Lung (tissue), 12 donors: Measurements from ENCODE around the gene LMF1. TPM values are rescaled to one million over a fixed set of nuclear protein-coding genes. Genes with fewer than 3 reads are reported as not detected.

Experiments used
- ATAC-seq: fragments of 200-7000 bp; cut with Tn5 transposase; one replicate; pipeline ENCODE4 v1.9.1; 2020; ENCODE audit warnings: moderate number of reproducible peaks; ENCODE audit not compliant: insufficient read depth, low FRiP score
- DNase-seq, 3 donors: peaks; one replicate each; pipeline ENCODE4 v3.0.0-alpha.2; 2013 to 2017
- H3K27ac ChIP-seq, 2 donors: one replicate each; pipeline ENCODE4 v1.5.1; 2013; ENCODE audit warnings: mild to moderate bottlenecking in 2 of 2, moderate library complexity in 2 of 2, control low read depth in 1 of 2, inconsistent platforms in 1 of 2, low read depth in 1 of 2, low read length in 1 of 2
- H3K27me3 ChIP-seq, 3 donors: one replicate each; pipeline ENCODE4 v1.5.1; 2013; ENCODE audit warnings: low read length in 2 of 3; ENCODE audit not compliant: control insufficient read depth in 3 of 3, insufficient read depth in 3 of 3
- H3K36me3 ChIP-seq, 4 donors: one replicate each; pipeline ENCODE4 v1.5.1; 2013; ENCODE audit warnings: low read length in 4 of 4, mild to moderate bottlenecking in 1 of 4, moderate library complexity in 1 of 4; ENCODE audit not compliant: control insufficient read depth in 4 of 4, insufficient read depth in 4 of 4
- H3K4me1 ChIP-seq, 5 donors: one replicate each; pipeline ENCODE4 v1.5.1; 2013; ENCODE audit warnings: low read length in 5 of 5, mild to moderate bottlenecking in 2 of 5, moderate library complexity in 1 of 5; ENCODE audit not compliant: control insufficient read depth in 5 of 5, insufficient read depth in 5 of 5
- H3K4me3 ChIP-seq: one replicate; pipeline ENCODE4 v1.5.1; 2013; ENCODE audit warnings: mild to moderate bottlenecking, control low read depth, moderate library complexity
- H3K9ac ChIP-seq, 2 donors: one replicate each; pipeline ENCODE4 v1.5.1; 2013; ENCODE audit warnings: low read length in 2 of 2, control low read depth in 1 of 2; ENCODE audit not compliant: insufficient read depth in 1 of 2
- H3K9me3 ChIP-seq, 4 donors: one replicate each; pipeline ENCODE4 v1.5.1; 2013; ENCODE audit warnings: low read length in 3 of 4, mild to moderate bottlenecking in 1 of 4, moderate library complexity in 1 of 4; ENCODE audit not compliant: control insufficient read depth in 4 of 4, insufficient read depth in 3 of 4
- WGBS, 2 donors: extraction: QIAGEN DNeasy Blood & Tissue Kit; methylation state at CpG; one replicate each; pipeline ENCODE4 v1.1.7; 2013; 5-methylcytosine and 5-hydroxymethylcytosine counted together
- polyA plus RNA-seq, 2 donors: library from polyadenylated mRNA; stranded (reverse); fragments of 200-250 nt; gene quantifications; one replicate each; pipeline ENCODE4 v1.2.1, GENCODE V29; 2013
- total RNA-seq, 2 donors: library from RNA; depleted of rRNA in 1 of 2; stranded (reverse); fragments of >200 nt in 1 of 2; gene quantifications; one replicate each; pipeline ENCODE4 v1.2.1, GENCODE V29; 2014 to 2021
- TF ChIP-seq, protein P1 (sequence below): IDR thresholded peaks from 2 replicates; pipeline ENCODE4 v1.5.1; 2012; ENCODE audit warnings: mild to moderate bottlenecking; ENCODE audit errors: control extremely low read depth, extremely low read depth
- donor health status: control.
- donor health status: control.
- donor health status: Bipolar disorder and iron deficiency.
- donor health status: healthy.
- donor health status: DM: yes; HTN: yes; CAD: no.

Gene LMF1
- total and polyA plus RNA-seq, 4 donors = 9.1 to 23.7 (median 20.6) TPM

DNA sequence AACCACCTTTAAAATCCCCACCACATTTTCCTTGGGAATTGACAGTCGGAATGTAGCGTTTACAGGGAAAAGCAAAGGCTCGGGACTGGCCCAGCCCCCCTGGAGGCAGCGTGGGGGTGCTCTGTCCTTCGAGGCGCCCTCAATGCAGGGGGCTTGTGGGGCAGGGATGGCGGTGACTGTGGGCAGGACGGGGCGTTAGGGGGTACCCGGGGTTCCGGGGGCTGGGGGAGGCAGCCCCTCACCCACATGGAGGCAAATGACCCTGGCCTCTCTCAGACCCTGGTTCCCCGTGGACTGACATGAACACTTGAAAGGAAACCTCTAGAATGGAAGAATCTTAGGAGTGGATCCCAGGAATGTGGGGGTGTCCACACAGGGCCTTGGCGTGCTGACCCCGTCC is 91.9 kb downstream of the LMF1 start:
- H3K27me3 ChIP-seq = no peaks in the 10 kb centered on the region
- no peak for DNase-seq
- H3K4me1 ChIP-seq = no peaks in the 10 kb centered on the region
- 88 to 94% methylated on average over 14 of the region's 14 CpGs for WGBS, 2 donors
- ATAC-seq = no peak
- no peak overlapping the region for H3K4me3 ChIP-seq
- peaks cover 0 to 14% (median 0%) of the 10 kb centered on the region in 4 donors for H3K36me3 ChIP-seq
- TF ChIP-seq, protein P1, sequence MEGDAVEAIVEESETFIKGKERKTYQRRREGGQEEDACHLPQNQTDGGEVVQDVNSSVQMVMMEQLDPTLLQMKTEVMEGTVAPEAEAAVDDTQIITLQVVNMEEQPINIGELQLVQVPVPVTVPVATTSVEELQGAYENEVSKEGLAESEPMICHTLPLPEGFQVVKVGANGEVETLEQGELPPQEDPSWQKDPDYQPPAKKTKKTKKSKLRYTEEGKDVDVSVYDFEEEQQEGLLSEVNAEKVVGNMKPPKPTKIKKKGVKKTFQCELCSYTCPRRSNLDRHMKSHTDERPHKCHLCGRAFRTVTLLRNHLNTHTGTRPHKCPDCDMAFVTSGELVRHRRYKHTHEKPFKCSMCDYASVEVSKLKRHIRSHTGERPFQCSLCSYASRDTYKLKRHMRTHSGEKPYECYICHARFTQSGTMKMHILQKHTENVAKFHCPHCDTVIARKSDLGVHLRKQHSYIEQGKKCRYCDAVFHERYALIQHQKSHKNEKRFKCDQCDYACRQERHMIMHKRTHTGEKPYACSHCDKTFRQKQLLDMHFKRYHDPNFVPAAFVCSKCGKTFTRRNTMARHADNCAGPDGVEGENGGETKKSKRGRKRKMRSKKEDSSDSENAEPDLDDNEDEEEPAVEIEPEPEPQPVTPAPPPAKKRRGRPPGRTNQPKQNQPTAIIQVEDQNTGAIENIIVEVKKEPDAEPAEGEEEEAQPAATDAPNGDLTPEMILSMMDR = no peak
- H3K9me3 ChIP-seq = no peaks in the 10 kb centered on the region
- H3K9ac ChIP-seq = no peak overlapping the region
- no peak overlapping the region for H3K27ac ChIP-seq

DNA sequence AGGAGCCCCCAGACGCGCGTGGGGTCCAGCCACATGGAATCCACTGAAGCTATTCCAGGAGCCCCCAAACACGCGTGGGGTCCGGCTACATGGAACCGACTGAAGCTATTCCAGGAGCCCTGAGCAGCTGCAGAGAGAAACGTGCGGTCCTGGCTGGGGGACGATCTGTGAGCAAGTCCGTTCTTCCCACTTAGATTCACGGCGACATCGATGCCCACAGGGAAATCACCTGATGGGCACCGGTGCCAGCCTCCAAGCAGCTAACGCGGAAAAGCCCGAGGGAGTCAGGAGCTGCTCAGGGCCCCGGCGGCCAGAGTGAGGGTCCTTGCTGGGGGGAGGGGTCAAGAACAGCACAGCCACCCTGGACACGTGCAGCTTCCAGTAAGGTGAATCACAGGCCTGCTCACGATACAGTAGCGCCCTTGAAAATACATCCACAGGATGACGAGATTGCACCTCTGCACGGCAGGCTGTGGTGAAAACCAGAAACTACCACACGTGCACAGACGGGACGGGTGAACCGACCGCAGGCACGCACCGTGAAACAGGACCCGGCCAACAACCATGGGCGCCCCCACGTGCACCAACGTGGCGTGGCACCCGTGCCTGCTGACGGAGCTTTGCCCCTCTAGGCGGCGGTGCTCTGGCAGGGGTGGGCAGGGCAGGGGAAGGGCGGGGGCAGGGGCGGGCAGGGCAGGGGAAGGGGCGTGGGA is 92.6 kb downstream of the LMF1 start:
- no peak for ATAC-seq

DNA sequence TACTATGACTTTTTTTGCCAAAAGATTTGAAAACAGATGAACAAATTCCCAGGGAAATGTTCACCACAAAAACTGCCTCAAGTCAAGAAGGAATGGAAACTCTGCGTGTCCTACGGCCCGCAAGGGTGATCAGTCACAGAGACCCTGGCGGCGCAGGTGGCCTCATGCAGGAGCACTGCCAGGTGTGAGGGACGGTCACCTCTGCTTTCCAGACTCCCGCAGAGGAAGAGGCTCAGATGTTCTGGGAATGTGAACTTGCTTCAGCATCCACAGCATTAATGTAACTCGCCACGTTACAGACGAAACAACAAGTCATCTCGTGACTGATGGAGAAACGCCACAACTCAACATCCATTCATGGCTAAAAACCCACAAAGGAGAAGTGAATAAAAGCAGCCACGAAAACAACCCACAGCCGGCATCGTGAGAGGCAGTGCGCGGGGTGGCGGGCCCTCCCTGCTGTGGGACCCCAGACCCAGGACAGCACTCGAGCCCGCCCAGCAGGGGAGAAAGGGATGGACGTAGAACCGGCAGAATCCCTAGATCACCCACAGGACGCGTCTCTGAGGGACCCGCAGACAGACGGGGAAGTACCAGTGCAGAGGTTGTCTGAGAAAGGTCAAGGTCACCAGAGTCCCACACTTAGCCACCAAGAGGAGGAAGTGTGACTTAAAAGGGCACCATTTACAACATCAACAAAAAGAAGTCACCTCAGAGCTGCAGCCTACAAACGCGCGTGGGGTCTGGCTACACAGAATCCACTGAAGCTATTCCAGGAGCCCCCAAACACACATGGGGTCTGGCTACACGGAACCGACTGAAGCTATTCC is 93.3 kb downstream of the LMF1 start:
- H3K9ac ChIP-seq = no peak overlapping the region
- H3K4me1 ChIP-seq = no peaks in the 10 kb centered on the region
- H3K27ac ChIP-seq = no peak overlapping the region
- ATAC-seq (no peak), DNase-seq (no peak)
- no peak overlapping the region for H3K4me3 ChIP-seq
- TF ChIP-seq, protein P1 = no peak
- peaks cover 0 to 25% (median 0%) of the 10 kb centered on the region in 4 donors for H3K36me3 ChIP-seq
- H3K27me3 ChIP-seq = no peaks in the 10 kb centered on the region
- H3K9me3 ChIP-seq = no peaks in the 10 kb centered on the region
- 70 to 80% methylated on average over 31 of the region's 31 CpGs for WGBS, 2 donors

More for the DNA sequence above, 92.6 kb downstream of the LMF1 start:
- no peak for DNase-seq
- H3K4me3 ChIP-seq = no peak overlapping the region
- no peaks in the 10 kb centered on the region for H3K27me3 ChIP-seq
- no peaks in the 10 kb centered on the region for H3K4me1 ChIP-seq
- peaks cover 0 to 19% (median 0%) of the 10 kb centered on the region in 4 donors for H3K36me3 ChIP-seq
- no peak overlapping the region for H3K27ac ChIP-seq
- no peak overlapping the region for H3K9ac ChIP-seq
- no peaks in the 10 kb centered on the region for H3K9me3 ChIP-seq
- TF ChIP-seq, protein P1 = no peak
- WGBS, 2 donors = 81 to 91% methylated on average over 44 of the region's 44 CpGs
